ENCODE data around the gene CSTF1. TPM values are rescaled to one million over a fixed set of nuclear protein-coding genes. Genes with fewer than 3 reads are reported as not detected.

Gene CSTF1
- total RNA-seq, 1 donor from 2014 or later = 38.6 TPM

GRCh38 chr20:56368351-56369134, 23.9 kb upstream of the CSTF1 start:
- Mint-ChIP-seq H3K36me3 (ENCODE audit: unreplicated experiment) (peaks cover 36% of the 10 kb centered on the region), H3K9me3 (ENCODE audit: unreplicated experiment) (no peaks in the 10 kb centered on the region), H3K27me3 (ENCODE audit: unreplicated experiment) (no peaks in the 10 kb centered on the region), H3K4me3 (ENCODE audit: unreplicated experiment) (no peak overlapping the region), H3K27ac (ENCODE audit: unreplicated experiment) (peak overlapping the region; percentile 17), H3K4me1 (ENCODE audit: unreplicated experiment) (peaks cover 4% of the 10 kb centered on the region)
- no peak for TF ChIP-seq CTCF (IDR thresholded peaks at IDR 0.05)
- no peak for DNase-seq (ENCODE audit: extremely low spot score, unreplicated experiment)

GRCh38 chr20:56369179-56369578, 23.3 kb upstream of the CSTF1 start:
- Mint-ChIP-seq H3K36me3 (ENCODE audit: unreplicated experiment) (peaks cover 36% of the 10 kb centered on the region), H3K27ac (ENCODE audit: unreplicated experiment) (no peak overlapping the region), H3K27me3 (ENCODE audit: unreplicated experiment) (no peaks in the 10 kb centered on the region), H3K4me1 (ENCODE audit: unreplicated experiment) (peaks cover 7% of the 10 kb centered on the region), H3K4me3 (ENCODE audit: unreplicated experiment) (no peak overlapping the region), H3K9me3 (ENCODE audit: unreplicated experiment) (no peaks in the 10 kb centered on the region)
- TF ChIP-seq CTCF (IDR thresholded peaks at IDR 0.05) = no peak
- no peak for DNase-seq (ENCODE audit: extremely low spot score, unreplicated experiment)

- H3K4me1 Mint-ChIP-seq (ENCODE audit: unreplicated experiment) = peaks cover 23% of the 10 kb centered on the region
- H3K9me3 Mint-ChIP-seq (ENCODE audit: unreplicated experiment) = no peaks in the 10 kb centered on the region
- DNase-seq (ENCODE audit: extremely low spot score, unreplicated experiment) = peak; percentile 36
- peaks cover 18% of the 10 kb centered on the region for H3K36me3 Mint-ChIP-seq (ENCODE audit: unreplicated experiment)
- H3K4me3 Mint-ChIP-seq (ENCODE audit: unreplicated experiment) = no peak overlapping the region
- TF ChIP-seq CTCF (IDR thresholded peaks at IDR 0.05) = no peak
- no peak overlapping the region for H3K27ac Mint-ChIP-seq (ENCODE audit: unreplicated experiment)
- H3K27me3 Mint-ChIP-seq (ENCODE audit: unreplicated experiment) = no peaks in the 10 kb centered on the region
Observed at GRCh38 chr20:56371977-56372376, 20.5 kb upstream of the CSTF1 start.

GRCh38 chr20:56372850-56373249, 19.6 kb upstream of the CSTF1 start:
- no peak for TF ChIP-seq CTCF (IDR thresholded peaks at IDR 0.05)
- Mint-ChIP-seq H3K27ac (ENCODE audit: unreplicated experiment) (peak overlapping the region; percentile 37), H3K4me1 (ENCODE audit: unreplicated experiment) (peaks cover 23% of the 10 kb centered on the region), H3K27me3 (ENCODE audit: unreplicated experiment) (no peaks in the 10 kb centered on the region), H3K4me3 (ENCODE audit: unreplicated experiment) (no peak overlapping the region), H3K36me3 (ENCODE audit: unreplicated experiment) (peaks cover 12% of the 10 kb centered on the region), H3K9me3 (ENCODE audit: unreplicated experiment) (no peaks in the 10 kb centered on the region)
- peak; percentile 13 for DNase-seq (ENCODE audit: extremely low spot score, unreplicated experiment)

- Mint-ChIP-seq H3K36me3 (ENCODE audit: unreplicated experiment) (peaks cover 6% of the 10 kb centered on the region), H3K9me3 (ENCODE audit: unreplicated experiment) (no peaks in the 10 kb centered on the region), H3K27me3 (ENCODE audit: unreplicated experiment) (no peaks in the 10 kb centered on the region), H3K4me1 (ENCODE audit: unreplicated experiment) (peaks cover 18% of the 10 kb centered on the region), H3K4me3 (ENCODE audit: unreplicated experiment) (no peak overlapping the region), H3K27ac (ENCODE audit: unreplicated experiment) (peak overlapping the region; percentile 50)
- TF ChIP-seq CTCF (IDR thresholded peaks at IDR 0.05) = no peak
- DNase-seq (ENCODE audit: extremely low spot score, unreplicated experiment) = no peak
Observed at GRCh38 chr20:56373942-56374341, 18.5 kb upstream of the CSTF1 start.
